C4-2B (cell line): Measurements from ENCODE around the gene KRT222.

Experiments
- CTCF ChIP-seq: fragments of 450-650 bp; conservative IDR thresholded peaks from 2 replicates; pipeline ENCODE4 v1.5.1; 2017; ENCODE audit warnings: mild to moderate bottlenecking
- ZFX ChIP-seq: fragments of 450-650 bp; IDR thresholded peaks from 2 replicates; pipeline ENCODE4 v1.6.1; 2017

GRCh38 chr17:40703652-40704051 lies 38.7 kb upstream of the KRT222 start, which contains the start of gene KRT24:
- TF ChIP-seq CTCF, result no peak
- TF ChIP-seq ZFX, result no peak
